OCI-LY7 (cell line): Measurements from ENCODE around the gene PARD3.

ENCODE experiments used
- CTCF ChIP-seq: fragments of 200-600 bp; sonication (generic); conservative IDR thresholded peaks from 2 replicates; pipeline ENCODE4 v1.5.1; 2014; ENCODE audit warnings: mild to moderate bottlenecking, antibody characterized with exemption, low read length, moderate library complexity, mixed read lengths
- EZH2phosphoT487 ChIP-seq: fragments of 200-600 bp; sonication (generic); IDR thresholded peaks from 2 replicates; pipeline ENCODE4 v1.6.1; 2018; ENCODE audit warnings: low read depth, borderline replicate concordance, mild to moderate bottlenecking, mixed run types, antibody characterized with exemption, low read length, moderate library complexity, mixed read lengths

- TF ChIP-seq CTCF (no peak), EZH2phosphoT487 (no peak)
Observed at GRCh38 chr10:34551295-34551694, 263.8 kb downstream of the PARD3 start.
